H1 (cell line): ENCODE measurements around the gene SLC46A3. TPM values are rescaled to one million over a fixed set of nuclear protein-coding genes. Genes with fewer than 3 reads are reported as not detected.

Experiments
- ASH2L ChIP-seq: fragments of 200-600, 300-600 bp; sonication (generic); IDR thresholded peaks from one replicate; pipeline ENCODE4 v1.7.1; 2017; ENCODE audit warnings: low read length
- ATF2 ChIP-seq: IDR thresholded peaks from 2 replicates; pipeline ENCODE4 v1.6.1; 2012; ENCODE audit warnings: low read length, inconsistent platforms
- E2F6 ChIP-seq: IDR thresholded peaks from 2 replicates; pipeline ENCODE4 v1.6.1; 2012; ENCODE audit warnings: inconsistent platforms
- KDM1A ChIP-seq: fragments of 200-600, 300-600 bp; sonication (generic); IDR thresholded peaks from 2 replicates; pipeline ENCODE4 v1.7.1; 2016; ENCODE audit warnings: mild to moderate bottlenecking, low read length, borderline replicate concordance
- TCF12 ChIP-seq: IDR thresholded peaks from 2 replicates; pipeline ENCODE4 v1.6.1; 2011; ENCODE audit warnings: low read depth, mild to moderate bottlenecking, low read length
- polyA plus RNA-seq, 7 experiments: library from polyadenylated mRNA; depleted of rRNA in 3 of 7; stranded (reverse) in 5 of 7; unstranded in 2 of 7; fragments of >200 nt in 5 of 7; fragments of 200-250 nt in 2 of 7; gene quantifications; 1 replicate in 5 of 7; 2 replicates in 1 of 7; 4 replicates in 1 of 7; pipeline versions ENCODE4 v1.2.1 to v1.2.3, GENCODE V29; 2011 to 2013; ENCODE audit warnings: missing spikeins in 2 of 7, mixed read lengths in 2 of 7
- total RNA-seq: library from RNA; stranded (reverse); fragmentation: NEBNext Ultra II Directional; extraction: Animal tissue kit (Norgen Biotek cat#: 25700); gene quantifications from 2 replicates; pipeline ENCODE4 v1.2.1, GENCODE V29; 2021

Gene SLC46A3
- total and polyA plus RNA-seq, 2 of the 8 experiments (the other 6 are each of a cell fraction or from before 2014, with no cell fraction given): 0.39 to 0.67 TPM

- TF ChIP-seq ASH2L (no peak), TCF12 (no peak), ATF2 (no peak), KDM1A (no peak), E2F6 (no peak)
These were observed 64.5 kb downstream of the SLC46A3 start (continued) for GRCh38 chr13:28654276-28654675.
